Spleen (tissue), 3 donors: ENCODE data around the gene ALCAM.

Experiments
- POLR2A ChIP-seq, 3 donors: fragments of 450-650 bp; IDR thresholded peaks; one replicate each; pipeline ENCODE4 v1.5.1; 2017; ENCODE audit warnings: antibody characterized with exemption in 3 of 3, mild to moderate bottlenecking in 1 of 3
- POLR2AphosphoS5 ChIP-seq, 3 donors: sonication (generic); formaldehyde crosslinking; IDR thresholded peaks; one replicate each; pipeline ENCODE4 v1.5.1; 2017; ENCODE audit warnings: antibody characterized with exemption in 3 of 3

- TF ChIP-seq POLR2A (IDR thresholded peaks at IDR 0.05): no peak
- TF ChIP-seq POLR2AphosphoS5 (IDR thresholded peaks at IDR 0.05): no peak
Observed at GRCh38 chr3:105525531-105525930, 158.8 kb downstream of the ALCAM start.
